ENCODE measurements around the gene TRUB2. TPM values are rescaled to one million over a fixed set of nuclear protein-coding genes. Genes with fewer than 3 reads are reported as not detected.

TRUB2 gene
- total and polyA plus RNA-seq, 2 donors (not counting 3 experiments of a cell fraction or from before 2014, with no cell fraction given): 21.1 to 39.3 TPM

- Histone ChIP-seq H3K9me3 (replicated peaks; ENCODE audit: control insufficient read depth, insufficient read depth, low read length) (no peaks in the 10 kb centered on the region), H3K9me1 (replicated peaks; ENCODE audit: control insufficient read depth, extremely low read depth, insufficient read depth, low read length) (no peaks in the 10 kb centered on the region), H3K27me3 (ENCODE audit: control insufficient read depth in 2 of 2, insufficient read depth in 2 of 2, low read length in 2 of 2) (no peaks in the 10 kb centered on the region), H3K4me3 (replicated peaks in 1 of 3; ENCODE audit: insufficient read depth in 1 of 3, low read depth in 1 of 3, low read length in 3 of 3) (peak overlapping the region; percentile 72 to 95 (median 87)), H2AFZ (ENCODE audit: low read depth, low read length) (peak overlapping the region; percentile 86), H3K9ac (replicated peaks; ENCODE audit: extremely low read depth, insufficient read depth, low read length) (peak overlapping the region; percentile 87), H3K4me1 (ENCODE audit: control insufficient read depth, extremely low read depth, insufficient read depth, low read length) (peaks cover 17% of the 10 kb centered on the region), H3K27ac (ENCODE audit: insufficient read depth, low read depth, low read length) (peak overlapping the region; percentile 82), H3K4me2 (ENCODE audit: insufficient read depth, low read length) (peak overlapping the region; percentile 68), H4K20me1 (replicated peaks; ENCODE audit: control insufficient read depth, extremely low read depth, insufficient read depth, low read length) (no peaks in the 10 kb centered on the region), H3K36me3 (ENCODE audit: control insufficient read depth in 2 of 2, extremely low read depth in 1 of 2, insufficient read depth in 2 of 2, low read length in 2 of 2) (peaks cover 0 to 3% of the 10 kb centered on the region in 2 experiments), H3K79me2 (ENCODE audit: control insufficient read depth, insufficient read depth, low read length) (peaks cover 44% of the 10 kb centered on the region)
- intact Hi-C loops (cut with micrococcal nuclease) (loop anchor here (1.0 to 2.0 kb wide), 3 partner anchors 41 to 85 kb away; partner anchors contain the start of genes COQ4, ODF2 and TRUB2), dilution Hi-C loops (cut with MboI; ENCODE audit: extremely low pct_ligation_motif_present, low sequenced_read_pairs) (no loop called here)
- ChIA-PET CTCF (interaction anchor here (1.0 to 3.8 kb wide), 11 partner anchors 9 to 153 kb away, joined by 3 to 50 read pairs (median 6); partner anchors contain the start of gene CERCAM), POLR2A (interaction anchor here (0.6 to 1.7 kb wide), 4 partner anchors 10 to 352 kb away, joined by 3 to 8 read pairs (median 5); partner anchors contain the start of genes SPTAN1 and ZDHHC12)
- no peak for FAIRE-seq
- BruUV-seq (replicated peaks): TSS peak; percentile 79
- peak; percentile 37 for DNase-seq (ENCODE audit: low read depth, low spot score)
- no peak for TF ChIP-seq POLR2AphosphoS5 (IDR thresholded peaks at IDR 0.05; ENCODE audit: insufficient read depth, low read depth, low read length)
Observed at GRCh38 chr9:128371630-128372117, 49.4 kb upstream of the TRUB2 start.

DNA sequence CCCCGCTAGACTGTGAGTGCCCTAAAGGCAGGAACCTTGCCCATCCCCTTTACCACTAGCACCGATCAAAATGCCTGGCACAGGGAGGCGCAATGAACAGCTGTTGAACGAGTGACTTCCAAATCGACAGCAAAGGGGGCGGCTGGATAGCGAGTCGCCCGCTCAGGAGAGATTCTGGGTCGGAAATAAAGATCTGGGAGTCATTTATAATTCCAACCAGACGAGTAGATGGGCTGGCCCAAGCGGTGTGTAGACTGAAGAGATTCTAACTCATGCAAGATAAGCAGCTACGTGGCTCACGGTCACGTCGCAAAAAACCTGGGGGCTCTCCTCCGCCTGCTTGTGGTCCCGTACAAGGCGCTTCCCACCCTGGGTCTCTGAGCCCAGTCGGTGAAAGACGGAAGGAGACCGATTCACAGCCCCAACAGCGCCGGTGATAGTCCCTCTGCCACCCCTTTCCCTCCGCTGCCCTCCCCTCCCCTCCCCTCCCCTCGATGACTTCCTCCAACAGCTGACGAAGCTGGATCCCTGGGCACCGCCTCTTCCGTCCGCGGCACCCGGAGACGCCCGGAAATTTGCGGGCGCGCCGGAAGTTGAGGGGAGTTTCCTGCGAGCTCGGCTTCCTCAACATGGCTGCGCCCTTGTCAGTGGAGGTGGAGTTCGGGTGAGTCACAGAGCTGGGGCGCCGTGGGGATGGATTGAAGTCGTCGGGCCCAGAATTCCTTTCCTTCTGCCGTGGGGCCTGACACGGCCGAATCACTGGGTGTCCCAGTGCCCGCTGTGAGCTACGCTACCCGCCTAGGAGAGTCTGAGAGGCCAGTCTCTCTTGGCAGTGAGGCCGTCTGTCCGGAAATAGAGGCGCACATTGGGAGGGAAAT lies 48.7 kb upstream of the TRUB2 start, which contains the start of gene URM1:
Gene URM1 (plus strand): TSS at position 623 of the 878 bp plus-strand sequence. CDS start 7 bp downstream, at position 630.
- TF ChIP-seq MYC (IDR thresholded peaks at IDR 0.05; ENCODE audit: low read depth, low read length) (no peak), POLR2AphosphoS5 (IDR thresholded peaks at IDR 0.05; ENCODE audit: insufficient read depth, low read depth, low read length) (peak; percentile 92), FOS (IDR thresholded peaks at IDR 0.05; ENCODE audit: borderline replicate concordance, insufficient read depth, low read length) (peak; percentile 52), GATA2 (IDR thresholded peaks at IDR 0.05; ENCODE audit: insufficient read depth, insufficient read length, low read depth, low read length) (no peak), JUN (IDR thresholded peaks at IDR 0.05; ENCODE audit: borderline replicate concordance, insufficient read depth, insufficient read length, low read depth) (no peak), EZH2 (IDR thresholded peaks at IDR 0.05; ENCODE audit: borderline replicate concordance, low read depth, low read length, severe bottlenecking) (no peak), POLR2A (IDR thresholded peaks at IDR 0.05; ENCODE audit: low read depth, low read length) (peak; percentile 91)
- TF ChIP-seq, protein P1, sequence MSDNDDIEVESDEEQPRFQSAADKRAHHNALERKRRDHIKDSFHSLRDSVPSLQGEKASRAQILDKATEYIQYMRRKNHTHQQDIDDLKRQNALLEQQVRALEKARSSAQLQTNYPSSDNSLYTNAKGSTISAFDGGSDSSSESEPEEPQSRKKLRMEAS (IDR thresholded peaks at IDR 0.05; ENCODE audit: insufficient read depth, insufficient read length): peak; percentile 38
- TF ChIP-seq, protein P2, sequence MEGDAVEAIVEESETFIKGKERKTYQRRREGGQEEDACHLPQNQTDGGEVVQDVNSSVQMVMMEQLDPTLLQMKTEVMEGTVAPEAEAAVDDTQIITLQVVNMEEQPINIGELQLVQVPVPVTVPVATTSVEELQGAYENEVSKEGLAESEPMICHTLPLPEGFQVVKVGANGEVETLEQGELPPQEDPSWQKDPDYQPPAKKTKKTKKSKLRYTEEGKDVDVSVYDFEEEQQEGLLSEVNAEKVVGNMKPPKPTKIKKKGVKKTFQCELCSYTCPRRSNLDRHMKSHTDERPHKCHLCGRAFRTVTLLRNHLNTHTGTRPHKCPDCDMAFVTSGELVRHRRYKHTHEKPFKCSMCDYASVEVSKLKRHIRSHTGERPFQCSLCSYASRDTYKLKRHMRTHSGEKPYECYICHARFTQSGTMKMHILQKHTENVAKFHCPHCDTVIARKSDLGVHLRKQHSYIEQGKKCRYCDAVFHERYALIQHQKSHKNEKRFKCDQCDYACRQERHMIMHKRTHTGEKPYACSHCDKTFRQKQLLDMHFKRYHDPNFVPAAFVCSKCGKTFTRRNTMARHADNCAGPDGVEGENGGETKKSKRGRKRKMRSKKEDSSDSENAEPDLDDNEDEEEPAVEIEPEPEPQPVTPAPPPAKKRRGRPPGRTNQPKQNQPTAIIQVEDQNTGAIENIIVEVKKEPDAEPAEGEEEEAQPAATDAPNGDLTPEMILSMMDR (IDR thresholded peaks at IDR 0.05; ENCODE audit: extremely low read depth in 1 of 2, insufficient read depth in 1 of 2, low read depth in 1 of 2, low read length in 2 of 2): peak in 1 of 2 donors; percentile 6
- peak; percentile 99 for FAIRE-seq

More for the DNA sequence above, 48.7 kb upstream of the TRUB2 start, which contains the start of gene URM1:
- ChIA-PET CTCF (interaction anchor here (0.6 to 3.8 kb wide), 13 partner anchors 9 to 152 kb away, joined by 3 to 50 read pairs (median 5); partner anchors contain the start of gene CERCAM), POLR2A (interaction anchor here (0.6 to 1.7 kb wide), 5 partner anchors 9 to 353 kb away, joined by 3 to 8 read pairs (median 4); partner anchors contain the start of genes SPTAN1 and ZDHHC12)
- peak; percentile 98 for DNase-seq (ENCODE audit: low read depth, low spot score)
- H3K9me3 ChIP-seq (replicated peaks; ENCODE audit: control insufficient read depth, insufficient read depth, low read length): no peaks in the 10 kb centered on the region
- TSS peak; percentile 98 for BruUV-seq (replicated peaks)
- H3K4me2 ChIP-seq (ENCODE audit: insufficient read depth, low read length): peak within 1 kb of the TSS; percentile 93
- H3K4me1 ChIP-seq (ENCODE audit: control insufficient read depth, extremely low read depth, insufficient read depth, low read length): peaks cover 17% of the 10 kb centered on the region
- H4K20me1 ChIP-seq (replicated peaks; ENCODE audit: control insufficient read depth, extremely low read depth, insufficient read depth, low read length): no peaks in the 10 kb centered on the region
- H3K27ac ChIP-seq (ENCODE audit: insufficient read depth, low read depth, low read length): peak within 1 kb of the TSS; percentile 82
- no peaks in the 10 kb centered on the region for H3K27me3 ChIP-seq (ENCODE audit: control insufficient read depth in 2 of 2, insufficient read depth in 2 of 2, low read length in 2 of 2)
- H3K9me1 ChIP-seq (replicated peaks; ENCODE audit: control insufficient read depth, extremely low read depth, insufficient read depth, low read length): no peaks in the 10 kb centered on the region
- peaks cover 0 to 3% of the 10 kb centered on the region in 2 experiments for H3K36me3 ChIP-seq (ENCODE audit: control insufficient read depth in 2 of 2, extremely low read depth in 1 of 2, insufficient read depth in 2 of 2, low read length in 2 of 2)
- peak within 1 kb of the TSS; percentile 72 to 95 (median 87) for H3K4me3 ChIP-seq (replicated peaks in 1 of 3; ENCODE audit: insufficient read depth in 1 of 3, low read depth in 1 of 3, low read length in 3 of 3)
- peak within 1 kb of the TSS; percentile 87 for H3K9ac ChIP-seq (replicated peaks; ENCODE audit: extremely low read depth, insufficient read depth, low read length)
- intact Hi-C loops (cut with micrococcal nuclease) (loop anchor here (1.0 to 2.0 kb wide), 3 partner anchors 42 to 85 kb away; partner anchors contain the start of genes COQ4, ODF2 and TRUB2), dilution Hi-C loops (cut with MboI; ENCODE audit: extremely low pct_ligation_motif_present, low sequenced_read_pairs) (no loop called here)
- H2AFZ ChIP-seq (ENCODE audit: low read depth, low read length): peak within 1 kb of the TSS; percentile 86
- H3K79me2 ChIP-seq (ENCODE audit: control insufficient read depth, insufficient read depth, low read length): peaks cover 41% of the 10 kb centered on the region

Data from endothelial cell of umbilical vein (primary cell).